Activated T-cell treated with anti-CD3 and anti-CD28 coated beads, Interleukin-2, amount 50 U/mL, for 24 hours (primary cell): Measurements from ENCODE around the gene HEY2.

Experiments
- DNase-seq: peaks from one replicate; pipeline ENCODE4 v3.0.0-alpha.2; 2020
- H3K27ac Mint-ChIP-seq: 2 replicates; pipeline ENCODE4 v1.8.0; 2020; ENCODE audit warnings: mild to moderate bottlenecking, mixed read lengths
- H3K27me3 Mint-ChIP-seq: 2 replicates; pipeline ENCODE4 v1.8.0; 2020; ENCODE audit warnings: mixed read lengths
- H3K36me3 Mint-ChIP-seq: 2 replicates; pipeline ENCODE4 v1.8.0; 2020; ENCODE audit warnings: low read depth, mixed read lengths
- H3K4me1 Mint-ChIP-seq: 2 replicates; pipeline ENCODE4 v1.8.0; 2020; ENCODE audit warnings: low read depth, mixed read lengths
- H3K4me3 Mint-ChIP-seq: 2 replicates; pipeline ENCODE4 v1.8.0; 2020; ENCODE audit warnings: mild to moderate bottlenecking, moderate library complexity, mixed read lengths
- H3K9me3 Mint-ChIP-seq: 2 replicates; pipeline ENCODE4 v1.8.0; 2020; ENCODE audit warnings: mixed read lengths

HEY2 gene

GRCh38 chr6:125807293-125807692, 57.9 kb downstream of the HEY2 start:
- DNase-seq, result no peak
- Mint-ChIP-seq H3K9me3 (no peaks in the 10 kb centered on the region), H3K27ac (peak overlapping the region; percentile 91), H3K4me1 (peaks cover 89% of the 10 kb centered on the region), H3K36me3 (peaks cover 56% of the 10 kb centered on the region), H3K4me3 (peak overlapping the region; percentile 15), H3K27me3 (no peaks in the 10 kb centered on the region)

GRCh38 chr6:125808060-125808459, 58.6 kb downstream of the HEY2 start:
- no peaks in the 10 kb centered on the region for H3K27me3 Mint-ChIP-seq
- peak overlapping the region; percentile 8 for H3K4me3 Mint-ChIP-seq
- H3K4me1 Mint-ChIP-seq, result peaks cover 89% of the 10 kb centered on the region
- no peak for DNase-seq
- H3K36me3 Mint-ChIP-seq, result peaks cover 56% of the 10 kb centered on the region
- H3K9me3 Mint-ChIP-seq, result no peaks in the 10 kb centered on the region
- peak overlapping the region; percentile 91 for H3K27ac Mint-ChIP-seq

GRCh38 chr6:125808591-125808990, 59.2 kb downstream of the HEY2 start:
- no peaks in the 10 kb centered on the region for H3K27me3 Mint-ChIP-seq
- H3K4me1 Mint-ChIP-seq, result peaks cover 85% of the 10 kb centered on the region
- no peak overlapping the region for H3K4me3 Mint-ChIP-seq
- H3K27ac Mint-ChIP-seq, result no peak overlapping the region
- H3K9me3 Mint-ChIP-seq, result no peaks in the 10 kb centered on the region
- no peak for DNase-seq
- H3K36me3 Mint-ChIP-seq, result peaks cover 55% of the 10 kb centered on the region

GRCh38 chr6:125809570-125810170, 60.2 kb downstream of the HEY2 start:
- no peak overlapping the region for H3K4me3 Mint-ChIP-seq
- peaks cover 52% of the 10 kb centered on the region for H3K36me3 Mint-ChIP-seq
- H3K27me3 Mint-ChIP-seq, result no peaks in the 10 kb centered on the region
- H3K9me3 Mint-ChIP-seq, result no peaks in the 10 kb centered on the region
- H3K4me1 Mint-ChIP-seq, result peaks cover 83% of the 10 kb centered on the region
- H3K27ac Mint-ChIP-seq, result no peak overlapping the region
- no peak for DNase-seq

GRCh38 chr6:125810445-125810844, 61.0 kb downstream of the HEY2 start:
- H3K4me3 Mint-ChIP-seq, result no peak overlapping the region
- DNase-seq, result no peak
- no peaks in the 10 kb centered on the region for H3K27me3 Mint-ChIP-seq
- peaks cover 55% of the 10 kb centered on the region for H3K36me3 Mint-ChIP-seq
- peaks cover 85% of the 10 kb centered on the region for H3K4me1 Mint-ChIP-seq
- H3K27ac Mint-ChIP-seq, result no peak overlapping the region
- H3K9me3 Mint-ChIP-seq, result no peaks in the 10 kb centered on the region
